LNCAP (cell line): ENCODE measurements around the gene ZNF613.

Experiments used
- TF ChIP-seq, protein P1 (sequence below): fragments of 450-650 bp; IDR thresholded peaks from 2 replicates; pipeline ENCODE4 v1.5.1; 2017; ENCODE audit warnings: mild to moderate bottlenecking

ZNF613 gene

GRCh38 chr19:51903192-51903591 lies 24.1 kb upstream of the ZNF613 start:
- TF ChIP-seq, protein P1, sequence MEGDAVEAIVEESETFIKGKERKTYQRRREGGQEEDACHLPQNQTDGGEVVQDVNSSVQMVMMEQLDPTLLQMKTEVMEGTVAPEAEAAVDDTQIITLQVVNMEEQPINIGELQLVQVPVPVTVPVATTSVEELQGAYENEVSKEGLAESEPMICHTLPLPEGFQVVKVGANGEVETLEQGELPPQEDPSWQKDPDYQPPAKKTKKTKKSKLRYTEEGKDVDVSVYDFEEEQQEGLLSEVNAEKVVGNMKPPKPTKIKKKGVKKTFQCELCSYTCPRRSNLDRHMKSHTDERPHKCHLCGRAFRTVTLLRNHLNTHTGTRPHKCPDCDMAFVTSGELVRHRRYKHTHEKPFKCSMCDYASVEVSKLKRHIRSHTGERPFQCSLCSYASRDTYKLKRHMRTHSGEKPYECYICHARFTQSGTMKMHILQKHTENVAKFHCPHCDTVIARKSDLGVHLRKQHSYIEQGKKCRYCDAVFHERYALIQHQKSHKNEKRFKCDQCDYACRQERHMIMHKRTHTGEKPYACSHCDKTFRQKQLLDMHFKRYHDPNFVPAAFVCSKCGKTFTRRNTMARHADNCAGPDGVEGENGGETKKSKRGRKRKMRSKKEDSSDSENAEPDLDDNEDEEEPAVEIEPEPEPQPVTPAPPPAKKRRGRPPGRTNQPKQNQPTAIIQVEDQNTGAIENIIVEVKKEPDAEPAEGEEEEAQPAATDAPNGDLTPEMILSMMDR = no peak

- TF ChIP-seq, protein P1 = no peak; the same call in 1 of the 2 replicates
Observed at GRCh38 chr19:51904331-51905165, 22.7 kb upstream of the ZNF613 start, which contains the start of gene ZNF649. ZNF649 (minus strand) TSS chr19:51905017; CDS start chr19:51900107, 4,910 bp downstream.

- TF ChIP-seq, protein P1 = no peak
Observed at GRCh38 chr19:51905206-51905605, 22.1 kb upstream of the ZNF613 start.

DNA sequence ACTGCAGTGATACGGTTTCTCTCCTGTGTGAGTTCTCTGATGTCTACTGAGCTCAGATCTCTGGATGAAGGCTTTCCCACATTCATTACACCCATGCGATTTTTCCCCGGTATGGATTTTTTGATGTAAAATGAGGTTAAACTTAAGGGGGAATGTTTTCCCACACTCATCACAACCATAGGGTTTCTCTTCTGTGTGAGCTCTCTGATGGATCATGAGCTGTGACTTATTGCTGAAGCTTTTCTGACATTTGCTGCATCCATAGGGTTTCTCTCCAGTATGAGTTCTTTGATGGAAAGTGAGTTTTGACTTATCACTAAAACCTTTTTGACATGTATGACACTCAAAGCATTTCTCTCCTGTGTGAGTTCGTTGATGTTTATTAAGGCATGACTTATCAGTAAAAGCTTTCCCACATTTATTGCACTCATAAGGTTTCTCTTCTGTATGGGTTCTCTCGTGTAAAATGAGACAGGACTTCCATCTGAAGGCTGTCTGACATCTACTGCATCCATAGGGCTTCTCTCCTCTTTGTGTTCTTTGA lies 11.9 kb upstream of the ZNF613 start:
- TF ChIP-seq, protein P1 = no peak

GRCh38 chr19:51916167-51916566 lies 11.1 kb upstream of the ZNF613 start:
- TF ChIP-seq, protein P1 = no peak

DNA sequence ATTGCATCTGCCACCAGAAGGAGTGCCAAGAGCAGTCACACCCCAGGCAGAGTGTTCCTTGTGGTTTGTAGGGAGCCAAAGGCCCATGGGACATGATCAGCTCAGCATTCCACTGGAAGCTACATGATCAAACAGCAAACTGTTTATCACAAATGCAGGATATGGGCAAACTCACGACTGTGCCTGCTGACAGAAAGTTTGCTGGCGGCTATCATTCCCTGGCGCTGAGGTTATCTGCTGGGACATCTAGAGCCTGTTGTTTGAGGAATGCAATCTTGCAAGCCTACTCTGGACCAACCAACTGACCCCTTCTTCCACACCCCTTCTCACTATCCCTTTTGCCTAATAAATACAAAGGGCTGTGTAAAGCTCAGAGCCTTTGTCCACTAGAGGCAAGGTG lies 7.7 kb upstream of the ZNF613 start:
- TF ChIP-seq, protein P1 = no peak

GRCh38 chr19:51921949-51922348 lies 5.3 kb upstream of the ZNF613 start:
- TF ChIP-seq, protein P1 = no peak
